Measurements from ENCODE around the gene GPR39.

DNA sequence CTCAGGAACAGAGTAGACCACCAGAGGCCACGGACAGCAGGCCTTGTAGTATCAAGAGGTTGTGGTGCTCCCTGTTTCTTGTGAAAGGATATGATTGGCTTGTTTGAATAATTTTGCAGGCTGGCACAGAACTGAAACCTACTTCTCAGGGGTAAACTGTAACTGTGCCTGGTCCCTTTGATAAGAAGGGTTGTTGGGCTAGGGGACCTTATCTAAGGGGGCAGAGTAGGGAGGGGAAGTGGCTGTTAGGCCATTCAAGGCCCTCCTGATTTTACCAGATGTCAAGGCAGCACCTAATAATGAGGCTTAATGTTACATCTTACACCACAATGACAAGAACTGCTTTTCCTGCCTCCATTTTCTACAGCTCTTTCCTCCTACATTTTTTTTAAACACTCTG, 45.6 kb downstream of the GPR39 start:
- TF ChIP-seq, protein P1, sequence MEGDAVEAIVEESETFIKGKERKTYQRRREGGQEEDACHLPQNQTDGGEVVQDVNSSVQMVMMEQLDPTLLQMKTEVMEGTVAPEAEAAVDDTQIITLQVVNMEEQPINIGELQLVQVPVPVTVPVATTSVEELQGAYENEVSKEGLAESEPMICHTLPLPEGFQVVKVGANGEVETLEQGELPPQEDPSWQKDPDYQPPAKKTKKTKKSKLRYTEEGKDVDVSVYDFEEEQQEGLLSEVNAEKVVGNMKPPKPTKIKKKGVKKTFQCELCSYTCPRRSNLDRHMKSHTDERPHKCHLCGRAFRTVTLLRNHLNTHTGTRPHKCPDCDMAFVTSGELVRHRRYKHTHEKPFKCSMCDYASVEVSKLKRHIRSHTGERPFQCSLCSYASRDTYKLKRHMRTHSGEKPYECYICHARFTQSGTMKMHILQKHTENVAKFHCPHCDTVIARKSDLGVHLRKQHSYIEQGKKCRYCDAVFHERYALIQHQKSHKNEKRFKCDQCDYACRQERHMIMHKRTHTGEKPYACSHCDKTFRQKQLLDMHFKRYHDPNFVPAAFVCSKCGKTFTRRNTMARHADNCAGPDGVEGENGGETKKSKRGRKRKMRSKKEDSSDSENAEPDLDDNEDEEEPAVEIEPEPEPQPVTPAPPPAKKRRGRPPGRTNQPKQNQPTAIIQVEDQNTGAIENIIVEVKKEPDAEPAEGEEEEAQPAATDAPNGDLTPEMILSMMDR (IDR thresholded peaks at IDR 0.05), result no peak
- no peak for TF ChIP-seq ZFX (IDR thresholded peaks at IDR 0.05; ENCODE audit: borderline replicate concordance)

Data from 22Rv1 (cell line).